EL (cell line): ENCODE results near the gene PI4KB.

Experiments
- DNase-seq: peaks from one replicate; pipeline ENCODE4 v3.0.0-alpha.2; 2016

The PI4KB gene

DNA sequence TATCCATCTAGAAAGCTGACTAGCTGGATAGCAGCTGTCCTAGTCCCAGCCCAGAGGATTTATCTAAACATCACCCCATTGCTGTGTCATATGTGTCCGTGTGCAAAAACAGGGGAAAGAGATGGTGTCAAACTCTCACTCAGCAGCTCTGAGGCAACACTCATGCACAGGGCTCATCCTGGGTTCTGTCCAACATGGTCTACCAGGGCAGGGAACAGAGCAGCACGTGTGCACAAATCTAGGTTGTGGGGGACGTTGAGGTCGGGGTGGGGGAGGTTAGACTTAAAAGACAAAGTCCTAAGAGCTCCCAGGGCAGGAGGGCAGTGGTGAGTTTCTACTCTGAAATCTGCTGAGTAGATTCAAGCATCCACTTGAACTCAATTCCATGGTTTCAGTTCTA lies 16.2 kb downstream of the PI4KB start:
- DNase-seq, result no peak

DNA sequence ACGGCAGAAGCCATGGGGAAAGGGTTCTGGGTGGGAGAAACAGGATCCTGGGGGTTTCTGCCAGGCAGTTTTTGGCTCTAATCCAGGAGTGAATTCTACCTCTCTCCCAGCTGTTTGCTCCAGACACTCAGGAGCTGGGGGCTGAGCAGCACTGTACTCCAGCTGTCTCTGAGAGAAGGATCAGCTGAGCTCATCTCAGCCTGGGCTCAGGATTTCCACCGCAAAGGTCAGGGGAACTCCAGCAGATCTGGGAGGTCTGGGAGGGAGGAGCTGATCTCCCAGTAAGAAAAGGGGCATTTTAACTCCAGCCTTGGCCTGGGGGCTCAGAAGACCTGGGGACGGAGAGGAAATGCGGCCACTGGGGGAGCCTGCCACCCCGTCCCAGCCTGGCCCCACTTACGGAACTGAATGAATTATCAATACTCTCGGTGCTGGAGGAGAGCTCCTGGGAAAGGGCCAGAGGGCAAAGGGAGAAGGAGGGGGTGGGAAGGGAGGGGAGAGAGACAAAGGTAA lies 17.3 kb downstream of the PI4KB start:
- DNase-seq, result peak; percentile 33

DNA sequence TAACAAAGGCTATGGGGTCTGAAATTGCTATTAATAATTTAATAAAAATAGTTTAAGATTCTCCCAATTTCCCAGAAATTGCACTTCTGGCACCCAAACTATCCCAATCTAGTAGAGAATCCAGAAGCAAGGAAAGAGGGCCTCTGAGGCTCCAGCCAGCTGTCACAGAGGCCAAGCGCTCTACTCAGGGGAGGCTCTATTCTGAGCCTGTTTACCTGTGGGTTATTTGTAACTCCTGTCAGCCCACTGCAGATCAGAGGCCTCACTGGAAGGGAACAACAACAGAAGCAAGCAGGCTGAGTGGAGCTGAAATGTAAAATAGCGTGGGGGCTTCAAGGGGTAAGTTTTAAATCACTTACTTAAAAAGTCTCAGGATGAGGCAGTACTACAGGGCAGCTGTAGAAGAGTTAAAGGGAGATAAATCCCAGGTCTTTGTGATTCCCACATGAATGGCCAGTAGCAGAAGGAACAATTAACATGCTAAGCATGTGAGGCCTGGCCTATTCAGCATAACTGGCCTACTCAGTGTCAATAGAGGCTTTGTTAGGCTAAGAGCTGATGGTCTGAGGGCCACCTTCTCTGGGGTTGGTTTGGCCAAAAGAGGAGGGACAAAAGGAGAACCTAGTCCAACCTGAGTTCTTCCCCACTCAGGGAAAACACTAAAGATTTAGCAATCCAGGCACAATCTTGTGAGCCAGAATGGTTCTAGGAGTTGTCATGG lies 32.3 kb downstream of the PI4KB start:
- no peak for DNase-seq

DNA sequence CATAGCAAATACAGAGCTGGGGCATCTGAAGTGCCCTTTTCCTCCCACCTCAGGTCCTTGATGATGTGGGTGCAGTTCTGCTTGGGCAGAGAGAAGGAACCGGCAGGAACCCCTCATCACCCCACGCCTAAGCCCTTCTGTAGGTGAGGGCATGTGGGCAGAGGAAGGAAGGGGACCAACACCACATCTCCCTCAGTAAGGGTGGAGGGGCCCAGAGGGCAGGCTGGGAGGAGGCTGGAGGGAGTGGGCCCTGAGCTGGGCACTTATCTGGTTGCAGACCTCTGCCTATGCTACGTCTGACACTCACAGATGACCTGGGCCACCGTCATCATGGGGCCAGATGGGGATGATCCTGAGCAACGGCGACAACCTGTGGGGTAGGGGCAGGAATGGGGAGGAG lies 34.1 kb downstream of the PI4KB start:
- no peak for DNase-seq

DNA sequence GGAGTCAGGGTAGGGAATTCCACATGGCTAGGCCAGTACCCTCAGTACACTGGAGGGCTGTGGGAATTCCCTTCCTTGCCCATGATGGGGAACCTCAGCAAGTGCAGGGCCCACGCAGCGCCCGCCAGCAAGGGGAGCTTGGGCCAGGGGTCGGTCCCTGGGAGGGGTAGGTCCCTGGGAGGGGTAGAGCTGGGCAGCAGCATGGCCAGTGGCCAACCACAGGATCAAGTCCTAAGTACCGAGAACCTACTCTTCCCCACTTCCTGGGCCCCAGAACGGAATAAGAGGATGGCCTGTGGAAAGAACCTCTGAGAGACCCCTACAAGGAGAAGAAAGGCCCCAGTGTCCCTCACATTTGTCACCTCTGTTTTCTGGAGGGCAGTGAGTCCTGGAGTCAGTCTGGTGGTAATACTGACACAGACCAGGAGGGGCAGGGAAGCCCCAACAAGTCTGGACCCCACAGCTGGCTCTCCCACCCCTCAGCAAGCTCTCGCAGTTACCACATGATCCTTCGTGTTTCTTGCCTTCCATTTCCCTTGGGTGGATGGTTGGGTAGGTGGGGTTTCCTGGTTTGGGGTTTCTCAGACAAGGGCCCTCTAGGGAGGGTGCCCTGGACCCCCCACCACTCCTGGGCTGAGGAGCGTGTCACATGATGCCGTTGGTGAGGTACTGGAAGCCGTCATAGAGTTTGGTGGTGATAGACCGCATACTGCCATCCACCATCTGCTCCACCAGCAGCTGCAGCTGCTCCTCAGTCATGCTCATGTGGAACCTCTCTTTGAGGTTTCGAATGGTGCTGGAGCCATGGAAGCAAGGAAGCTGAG lies 34.8 kb downstream of the PI4KB start:
- DNase-seq, result no peak

DNA sequence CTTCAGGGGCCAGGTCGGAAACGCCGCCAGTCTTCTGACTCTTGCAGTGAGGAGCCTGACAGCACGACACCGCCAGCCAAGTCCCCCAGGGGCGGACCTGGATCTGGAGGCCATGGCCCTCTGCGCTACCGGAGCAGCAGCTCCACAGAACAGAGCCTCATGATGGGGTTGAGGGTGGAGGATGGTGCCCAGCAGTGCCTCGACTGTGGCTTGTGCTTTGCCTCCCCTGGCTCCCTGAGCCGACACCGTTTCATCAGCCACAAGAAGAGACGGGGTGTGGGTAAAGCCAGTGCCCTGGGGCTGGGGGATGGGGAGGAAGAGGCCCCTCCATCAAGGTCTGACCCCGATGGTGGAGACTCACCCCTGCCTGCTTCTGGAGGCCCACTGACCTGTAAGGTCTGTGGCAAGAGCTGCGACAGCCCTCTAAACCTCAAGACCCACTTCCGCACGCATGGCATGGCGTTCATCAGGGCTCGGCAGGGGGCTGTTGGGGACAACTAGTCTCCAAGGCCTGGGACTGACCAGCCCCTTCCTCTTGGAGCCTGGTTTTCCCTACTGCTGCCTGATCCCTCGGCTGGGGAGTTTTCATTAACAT lies 36.4 kb downstream of the PI4KB start:
- no peak for DNase-seq

DNA sequence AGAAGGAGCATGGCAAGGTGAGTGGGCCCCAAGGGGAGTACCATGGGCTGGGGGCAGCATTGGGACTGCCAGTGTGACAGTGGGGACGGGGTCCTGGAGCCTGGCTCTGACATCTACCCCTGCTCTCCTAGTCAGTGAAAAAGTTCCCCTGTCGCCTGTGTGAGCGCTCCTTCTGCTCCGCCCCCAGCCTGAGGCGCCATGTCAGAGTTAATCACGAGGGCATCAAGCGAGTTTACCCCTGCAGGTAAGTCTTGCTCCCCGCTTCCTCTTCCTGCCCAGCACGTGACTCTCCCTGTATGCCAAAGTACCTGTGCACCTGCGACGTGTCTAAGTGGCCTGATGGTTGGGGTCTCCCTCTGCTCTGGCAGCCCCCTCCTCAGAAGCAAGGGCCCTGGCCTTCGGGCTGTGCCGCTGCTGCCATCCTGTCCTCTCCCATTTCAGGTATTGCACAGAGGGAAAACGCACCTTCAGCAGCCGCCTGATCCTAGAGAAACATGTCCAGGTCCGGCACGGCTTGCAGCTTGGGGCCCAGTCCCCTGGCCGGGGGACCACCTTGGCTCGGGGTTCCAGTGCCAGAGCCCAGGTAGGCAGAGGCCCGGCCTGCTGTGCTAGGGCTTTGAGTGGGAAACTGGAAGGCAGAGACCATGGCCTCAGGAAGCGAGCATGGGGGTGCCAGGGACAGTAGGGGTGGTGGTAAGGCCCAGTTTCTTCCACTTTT lies 37.1 kb downstream of the PI4KB start:
- no peak for DNase-seq

DNA sequence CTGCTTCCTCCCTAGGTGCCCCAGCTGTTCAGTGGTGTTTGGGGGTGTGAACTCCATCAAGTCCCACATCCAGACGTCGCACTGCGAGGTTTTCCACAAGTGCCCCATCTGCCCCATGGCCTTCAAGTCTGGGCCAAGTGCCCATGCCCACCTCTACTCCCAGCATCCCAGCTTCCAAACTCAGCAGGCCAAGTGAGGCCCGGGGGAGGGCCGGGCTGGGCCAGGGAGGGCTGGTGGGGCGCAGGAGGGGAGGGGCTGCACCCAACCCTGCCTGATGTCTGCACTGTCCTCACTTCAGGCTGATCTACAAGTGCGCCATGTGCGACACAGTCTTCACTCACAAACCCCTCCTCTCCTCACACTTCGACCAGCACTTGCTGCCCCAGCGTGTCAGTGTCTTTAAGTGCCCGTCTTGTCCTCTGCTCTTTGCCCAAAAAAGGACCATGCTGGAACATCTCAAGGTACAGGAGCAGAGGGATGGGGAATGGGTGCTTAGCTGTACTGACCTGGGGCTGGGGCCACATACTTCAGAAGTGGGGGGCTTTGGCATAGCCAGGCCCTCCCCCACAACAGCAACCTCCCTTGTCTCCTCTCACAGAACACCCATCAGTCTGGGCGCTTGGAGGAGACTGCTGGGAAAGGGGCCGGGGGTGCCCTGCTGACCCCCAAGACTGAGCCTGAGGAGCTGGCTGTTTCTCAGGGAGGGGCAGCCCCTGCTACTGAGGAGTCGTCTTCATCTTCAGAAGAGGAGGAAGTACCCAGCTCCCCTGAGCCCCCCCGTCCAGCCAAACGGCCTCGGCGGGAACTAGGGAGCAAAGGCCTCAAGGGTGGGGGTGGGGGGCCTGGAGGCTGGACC lies 37.9 kb downstream of the PI4KB start:
- DNase-seq, result no peak

DNA sequence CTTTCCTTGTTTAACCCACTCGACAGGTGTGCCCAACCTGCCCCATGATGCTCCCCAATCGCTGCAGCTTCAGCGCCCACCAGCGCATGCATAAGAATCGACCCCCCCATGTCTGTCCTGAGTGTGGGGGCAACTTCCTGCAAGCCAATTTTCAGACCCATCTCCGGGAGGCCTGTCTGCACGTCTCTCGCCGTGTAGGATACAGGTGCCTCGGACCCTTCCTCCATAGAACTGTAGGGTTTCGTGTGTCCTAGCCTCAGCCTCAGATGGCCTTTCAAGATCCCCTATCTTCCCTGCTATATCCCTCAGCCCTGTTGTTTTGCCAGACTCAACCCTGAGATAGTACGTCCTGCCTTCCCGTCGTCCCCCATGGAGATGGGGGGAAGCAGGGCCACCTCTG lies 38.7 kb downstream of the PI4KB start:
- DNase-seq, result no peak

DNA sequence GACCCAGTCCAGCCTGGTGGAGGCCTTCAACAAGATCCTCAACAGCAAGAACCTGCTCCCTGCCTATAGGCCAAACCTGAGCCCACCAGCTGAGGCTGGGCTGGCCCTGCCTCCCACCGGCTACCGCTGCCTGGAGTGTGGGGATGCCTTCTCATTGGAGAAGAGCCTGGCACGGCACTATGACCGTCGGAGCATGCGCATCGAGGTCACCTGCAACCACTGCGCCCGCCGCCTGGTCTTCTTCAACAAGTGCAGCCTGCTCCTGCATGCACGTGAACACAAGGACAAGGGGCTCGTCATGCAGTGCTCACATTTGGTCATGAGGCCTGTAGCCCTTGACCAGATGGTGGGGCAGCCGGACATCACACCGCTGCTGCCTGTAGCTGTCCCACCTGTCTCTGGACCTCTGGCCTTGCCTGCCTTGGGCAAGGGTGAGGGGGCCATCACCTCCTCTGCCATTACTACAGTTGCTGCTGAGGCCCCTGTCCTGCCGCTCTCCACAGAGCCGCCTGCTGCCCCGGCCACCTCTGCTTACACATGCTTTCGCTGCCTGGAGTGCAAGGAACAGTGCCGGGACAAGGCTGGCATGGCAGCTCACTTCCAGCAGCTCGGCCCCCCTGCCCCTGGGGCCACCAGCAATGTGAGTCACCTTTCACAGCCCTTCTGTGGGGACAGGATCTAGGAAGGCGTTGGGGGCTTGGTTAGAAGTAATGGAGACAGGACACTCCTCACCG lies 39.3 kb downstream of the PI4KB start:
- no peak for DNase-seq

DNA sequence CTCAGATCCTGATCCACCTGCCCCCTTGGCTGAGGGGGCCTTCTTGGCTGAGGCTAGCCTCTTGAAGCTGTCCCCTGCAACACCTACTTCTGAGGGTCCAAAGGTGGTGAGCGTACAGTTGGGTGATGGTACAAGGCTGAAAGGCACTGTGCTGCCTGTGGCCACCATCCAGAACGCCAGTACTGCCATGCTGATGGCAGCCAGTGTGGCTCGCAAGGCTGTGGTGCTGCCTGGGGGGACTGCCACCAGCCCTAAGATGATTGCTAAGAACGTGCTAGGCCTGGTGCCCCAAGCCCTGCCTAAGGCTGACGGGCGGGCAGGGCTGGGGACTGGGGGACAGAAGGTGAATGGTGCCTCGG lies 39.9 kb downstream of the PI4KB start:
- no peak for DNase-seq

DNA sequence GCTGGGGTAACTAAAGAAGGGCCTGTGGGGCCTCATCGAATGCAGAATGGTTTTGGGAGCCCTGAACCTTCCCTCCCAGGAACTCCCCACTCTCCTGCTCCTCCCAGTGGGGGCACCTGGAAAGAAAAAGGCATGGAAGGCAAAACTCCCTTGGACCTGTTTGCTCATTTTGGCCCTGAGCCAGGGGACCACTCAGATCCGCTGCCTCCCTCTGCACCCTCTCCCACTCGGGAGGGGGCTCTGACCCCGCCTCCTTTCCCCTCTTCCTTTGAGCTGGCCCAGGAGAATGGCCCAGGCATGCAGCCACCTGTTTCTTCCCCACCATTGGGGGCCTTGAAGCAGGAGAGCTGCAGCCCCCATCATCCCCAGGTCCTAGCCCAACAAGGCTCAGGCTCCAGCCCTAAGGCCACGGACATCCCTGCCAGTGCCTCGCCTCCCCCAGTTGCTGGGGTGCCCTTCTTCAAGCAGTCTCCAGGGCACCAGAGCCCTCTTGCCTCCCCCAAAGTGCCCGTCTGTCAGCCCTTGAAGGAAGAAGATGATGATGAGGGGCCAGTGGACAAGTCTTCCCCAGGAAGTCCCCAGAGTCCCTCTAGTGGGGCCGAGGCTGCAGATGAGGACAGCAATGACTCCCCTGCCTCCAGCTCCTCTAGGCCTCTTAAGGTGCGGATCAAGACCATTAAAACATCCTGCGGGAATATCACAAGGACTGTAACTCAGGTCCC lies 40.4 kb downstream of the PI4KB start:
- no peak for DNase-seq

DNA sequence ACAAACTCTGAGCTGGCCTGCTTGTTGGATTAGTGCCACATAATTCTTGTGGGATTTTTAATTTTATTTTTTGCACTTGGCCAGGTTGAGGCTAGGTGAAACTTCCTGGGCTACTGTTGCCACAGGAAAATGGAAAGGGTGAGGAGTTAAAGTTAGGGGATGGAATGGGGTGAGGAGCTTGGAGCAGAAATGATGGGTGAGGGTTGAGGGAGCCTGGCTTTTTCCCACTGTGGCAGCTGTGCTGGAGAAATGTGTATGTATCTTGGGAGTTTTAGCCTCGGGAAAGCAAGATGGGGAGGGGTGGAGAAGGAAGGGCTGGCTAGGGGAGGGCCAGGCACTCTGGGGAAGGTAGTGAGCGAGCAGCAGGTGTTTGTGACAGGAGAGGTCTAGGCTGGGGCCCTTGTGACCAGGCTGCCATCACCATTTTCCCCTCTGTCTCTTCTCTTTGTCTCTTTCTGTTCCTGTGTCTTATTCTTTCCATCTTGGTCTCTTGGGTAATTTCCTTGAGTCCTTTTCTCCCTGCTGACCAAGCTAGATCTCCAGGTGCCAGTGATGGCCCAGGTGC lies 43.1 kb downstream of the PI4KB start:
- DNase-seq, result no peak

DNA sequence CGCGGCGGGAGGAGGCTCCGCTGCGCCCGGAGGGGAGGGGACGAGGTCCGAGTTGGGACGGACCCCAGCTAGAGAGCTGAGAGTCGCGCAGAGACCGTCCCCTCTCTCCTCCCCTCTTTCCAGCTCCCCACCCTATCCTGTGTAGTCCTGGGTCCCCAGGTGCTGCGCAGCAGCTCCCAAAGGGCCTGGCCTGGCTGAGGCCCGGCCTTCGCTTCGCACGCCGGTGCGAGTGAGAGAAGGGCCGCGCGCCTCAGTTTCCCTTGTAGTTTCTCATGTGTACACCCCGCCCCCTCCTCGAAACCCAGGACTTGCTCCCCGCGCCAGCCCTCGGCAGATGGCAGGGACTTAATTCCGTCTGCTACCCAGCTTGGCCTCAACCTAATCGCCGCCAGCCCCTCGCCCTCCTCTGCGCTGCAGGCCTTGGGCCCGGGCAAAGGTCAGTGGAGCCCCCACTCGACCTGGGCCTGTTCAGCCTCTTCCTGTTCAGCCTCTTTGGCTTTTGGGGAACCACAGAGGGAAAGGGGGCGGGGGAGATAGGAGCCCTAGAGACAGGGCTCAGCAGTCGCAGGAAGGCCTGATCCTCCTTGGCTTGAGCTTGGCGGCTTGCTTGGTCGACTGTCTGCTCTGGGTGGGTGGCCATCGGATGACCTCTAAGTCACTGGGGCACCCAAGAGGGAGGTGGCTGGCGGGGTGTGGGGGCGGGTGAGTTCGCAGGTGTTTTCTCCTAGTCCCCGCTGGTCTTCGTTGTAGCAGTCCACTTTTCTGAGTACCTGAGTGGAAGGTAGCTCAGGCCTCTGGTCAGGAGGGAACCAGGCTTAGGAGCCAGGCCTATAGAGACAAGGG lies 44.1 kb downstream of the PI4KB start:
- peak; percentile 39 for DNase-seq

DNA sequence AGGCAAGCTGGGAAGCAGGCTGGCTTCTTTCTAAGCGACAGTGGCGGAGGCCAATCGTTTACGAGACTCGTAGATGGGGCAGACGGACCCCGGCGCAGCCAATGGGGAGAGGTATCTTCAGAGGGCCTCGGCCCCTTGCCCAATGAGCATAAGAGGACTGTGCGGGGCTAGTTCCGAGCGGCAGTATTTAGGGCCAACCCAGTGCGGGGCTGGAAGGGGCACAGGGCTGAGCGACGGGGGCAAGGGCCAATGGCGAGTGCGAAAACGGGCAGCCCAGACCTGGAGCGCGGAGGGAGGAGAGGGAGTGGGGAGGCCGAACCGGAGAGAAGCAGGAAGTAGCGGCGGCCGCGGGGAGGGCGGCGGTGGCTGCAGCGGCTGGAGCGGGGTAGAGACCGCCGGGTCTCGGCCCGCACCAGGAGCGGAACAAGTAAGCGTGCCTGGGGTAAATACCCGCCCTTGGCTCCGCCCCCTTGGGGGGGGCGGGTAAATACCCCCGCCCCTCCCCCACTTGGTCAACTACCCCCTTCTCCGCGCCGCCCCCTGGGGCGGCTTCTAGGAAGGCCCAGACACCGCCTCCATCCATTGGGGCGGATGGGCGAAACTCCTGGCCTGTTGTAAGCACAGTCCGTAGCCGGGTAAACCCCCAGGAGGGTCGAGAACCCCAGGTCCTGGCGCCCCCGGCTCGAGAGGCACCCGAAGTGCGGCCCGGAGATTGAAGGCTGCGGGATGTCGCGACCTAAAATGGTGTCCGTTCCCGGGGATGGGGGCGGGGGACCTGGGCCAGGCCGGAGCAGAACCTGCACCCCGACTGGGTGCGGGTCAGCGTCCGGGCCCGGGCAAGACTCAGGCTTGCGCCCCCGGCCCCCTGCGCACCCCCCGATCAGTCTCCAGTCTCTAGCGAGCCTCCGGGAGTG lies 45.0 kb downstream of the PI4KB start, which contains the start of gene ZNF687:
Gene ZNF687, plus strand, starts transcription at position 331 of the 914 bp plus-strand sequence. CDS start 3,993 bp downstream, outside the sequence.
- DNase-seq, result peak; percentile 100

DNA sequence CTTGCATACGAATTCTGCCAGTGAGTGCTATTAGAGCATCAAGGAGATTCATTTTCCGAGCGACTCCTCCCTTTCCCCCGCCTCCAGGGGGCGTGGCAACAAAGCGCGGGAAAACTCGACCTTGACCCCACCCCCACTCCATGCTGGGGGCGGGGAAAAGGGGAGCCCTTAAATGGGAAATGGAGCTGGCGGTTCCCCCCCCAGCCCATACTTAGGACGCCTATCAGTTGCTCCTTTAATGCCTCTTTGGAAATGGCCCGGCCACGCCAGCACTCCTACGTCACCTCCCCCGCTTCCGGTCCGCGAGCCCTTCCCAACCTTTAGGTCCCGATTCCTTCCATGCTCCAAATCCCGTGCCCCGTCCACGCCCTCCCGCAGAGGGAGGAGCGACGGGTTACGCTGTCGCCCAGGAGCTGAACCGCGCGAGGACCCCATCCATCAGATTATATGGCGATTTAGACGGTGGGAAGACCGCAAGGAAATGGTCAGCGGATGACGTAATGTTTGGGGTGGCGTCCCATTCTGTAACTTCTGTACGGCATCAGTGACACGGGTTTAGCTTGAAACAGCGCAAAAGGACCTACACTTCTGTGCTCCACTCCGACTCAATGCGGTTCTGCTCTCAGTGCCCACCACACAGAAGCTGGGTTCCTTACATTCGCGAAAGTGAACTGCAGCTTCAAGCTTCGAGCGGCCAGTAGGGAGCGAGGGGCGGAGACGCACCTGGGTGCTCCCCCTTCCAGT lies 45.8 kb downstream of the PI4KB start:
- peak; percentile 99 for DNase-seq

DNA sequence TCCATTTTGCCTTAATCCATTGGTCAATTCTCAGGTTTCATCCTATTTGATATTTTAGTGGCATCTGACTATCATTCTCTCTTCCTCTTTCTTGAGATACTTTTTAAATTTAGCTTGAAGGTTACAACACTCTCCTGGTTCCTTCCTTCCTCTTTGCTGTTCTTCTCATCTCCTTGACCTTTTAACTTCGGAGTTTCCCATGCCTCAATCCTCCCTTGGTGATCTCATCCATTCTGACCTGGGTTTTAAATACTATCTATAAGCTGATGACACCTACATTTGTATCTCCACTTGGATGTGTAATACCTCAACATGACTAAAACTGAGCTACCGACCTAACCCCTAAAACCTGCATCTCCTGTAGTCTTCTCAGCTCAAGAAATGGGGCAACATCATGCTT lies 50.0 kb downstream of the PI4KB start:
- no peak for DNase-seq
